Lower lobe of right lung (tissue), 2 donors: ENCODE results near the gene ASGR1. TPM values are rescaled to one million over a fixed set of nuclear protein-coding genes. Genes with fewer than 3 reads are reported as not detected.

ENCODE experiments used
- ATAC-seq, 2 donors: fragments of 200-7000 bp; cut with Tn5 transposase; one replicate each; pipeline ENCODE4 v1.9.1; 2020 to 2022; ENCODE audit warnings: mild to moderate bottlenecking in 2 of 2, moderate library complexity in 2 of 2
- DNase-seq: peaks from one replicate; pipeline ENCODE4 v3.0.0-alpha.2; 2020
- H3K27ac ChIP-seq: fragments of 200-600 bp; one replicate; pipeline ENCODE4 v1.8.0; 2022
- H3K27me3 ChIP-seq: fragments of 200-600 bp; one replicate; pipeline ENCODE4 v1.8.0; 2022; ENCODE audit warnings: low read depth
- H3K36me3 ChIP-seq: fragments of 200-600 bp; one replicate; pipeline ENCODE4 v1.8.0; 2022; ENCODE audit warnings: mild to moderate bottlenecking
- H3K4me1 ChIP-seq: fragments of 200-600 bp; one replicate; pipeline ENCODE4 v1.8.0; 2022
- H3K4me3 ChIP-seq: fragments of 200-600 bp; one replicate; pipeline ENCODE4 v1.8.0; 2022; ENCODE audit warnings: mild to moderate bottlenecking
- H3K9me3 ChIP-seq: fragments of 200-600 bp; one replicate; pipeline ENCODE4 v1.8.0; 2022
- CTCF ChIP-seq: fragments of 200-600 bp; IDR thresholded peaks from one replicate; pipeline ENCODE4 v1.8.0; 2022; ENCODE audit warnings: antibody characterized with exemption, mild to moderate bottlenecking
- intact Hi-C: fragments of 100-400 bp; cut with DNase I; formaldehyde crosslinking; loops from one replicate; pipeline ENCODE4 v1.11.0; 2022
- total RNA-seq: library from RNA; stranded (reverse); fragmentation: NEBNext Ultra II Directional; extraction: Animal tissue kit (Norgen Biotek cat#: 25700); gene quantifications from one replicate; pipeline ENCODE4 v1.2.1, GENCODE V29; 2021
- donor health status: DM: no; HTN: yes; CAD: no; lungs with severe emphysema.

Gene ASGR1
- total RNA-seq, 1 donor from 2014 or later: 5.1 TPM

- no peak for TF ChIP-seq CTCF
- no peaks in the 10 kb centered on the region for H3K36me3 ChIP-seq
- H3K4me1 ChIP-seq: peaks cover 20% of the 10 kb centered on the region
- DNase-seq: peak; percentile 68
- H3K27ac ChIP-seq: peak overlapping the region; percentile 74
- H3K27me3 ChIP-seq: peaks cover 9% of the 10 kb centered on the region
- intact Hi-C loops: loop anchor here (5.0 kb wide), 1 partner anchor 85 kb away; no protein-coding TSS in a partner anchor
- peak; percentile 34 to 52 for ATAC-seq
- no peaks in the 10 kb centered on the region for H3K9me3 ChIP-seq
- H3K4me3 ChIP-seq: peak overlapping the region; percentile 41
Measured at GRCh38 chr17:7137171-7137943, 41.8 kb downstream of the ASGR1 start.

- Histone ChIP-seq H3K9me3 (no peaks in the 10 kb centered on the region), H3K36me3 (no peaks in the 10 kb centered on the region), H3K4me3 (peak overlapping the region; percentile 20), H3K4me1 (peaks cover 20% of the 10 kb centered on the region), H3K27ac (no peak overlapping the region), H3K27me3 (peaks cover 9% of the 10 kb centered on the region)
- DNase-seq (peak; percentile 87), ATAC-seq (peak; percentile 53 to 68)
- intact Hi-C loops: loop anchor here (5.0 kb wide), 1 partner anchor 84 kb away; no protein-coding TSS in a partner anchor
- peak; percentile 90 for TF ChIP-seq CTCF
Measured at GRCh38 chr17:7136266-7136877, 42.8 kb downstream of the ASGR1 start.

GRCh38 chr17:7133916-7134315 lies 45.3 kb downstream of the ASGR1 start:
- Histone ChIP-seq H3K27me3 (peaks cover 15% of the 10 kb centered on the region), H3K27ac (peak overlapping the region; percentile 66), H3K4me1 (peaks cover 20% of the 10 kb centered on the region), H3K36me3 (no peaks in the 10 kb centered on the region), H3K9me3 (no peaks in the 10 kb centered on the region), H3K4me3 (no peak overlapping the region)
- TF ChIP-seq CTCF: no peak
- DNase-seq (no peak), ATAC-seq (no peak)
- intact Hi-C loops: no loop called here

- Histone ChIP-seq H3K27me3 (peaks cover 15% of the 10 kb centered on the region), H3K4me3 (peak overlapping the region; percentile 17), H3K9me3 (no peaks in the 10 kb centered on the region), H3K27ac (peak overlapping the region; percentile 66), H3K36me3 (no peaks in the 10 kb centered on the region), H3K4me1 (peaks cover 20% of the 10 kb centered on the region)
- DNase-seq: peak; percentile 65
- intact Hi-C loops: no loop called here
- peak; percentile 38 for TF ChIP-seq CTCF
- peak; percentile 27 to 53 for ATAC-seq
Measured at GRCh38 chr17:7133424-7133823, 45.7 kb downstream of the ASGR1 start.

DNA sequence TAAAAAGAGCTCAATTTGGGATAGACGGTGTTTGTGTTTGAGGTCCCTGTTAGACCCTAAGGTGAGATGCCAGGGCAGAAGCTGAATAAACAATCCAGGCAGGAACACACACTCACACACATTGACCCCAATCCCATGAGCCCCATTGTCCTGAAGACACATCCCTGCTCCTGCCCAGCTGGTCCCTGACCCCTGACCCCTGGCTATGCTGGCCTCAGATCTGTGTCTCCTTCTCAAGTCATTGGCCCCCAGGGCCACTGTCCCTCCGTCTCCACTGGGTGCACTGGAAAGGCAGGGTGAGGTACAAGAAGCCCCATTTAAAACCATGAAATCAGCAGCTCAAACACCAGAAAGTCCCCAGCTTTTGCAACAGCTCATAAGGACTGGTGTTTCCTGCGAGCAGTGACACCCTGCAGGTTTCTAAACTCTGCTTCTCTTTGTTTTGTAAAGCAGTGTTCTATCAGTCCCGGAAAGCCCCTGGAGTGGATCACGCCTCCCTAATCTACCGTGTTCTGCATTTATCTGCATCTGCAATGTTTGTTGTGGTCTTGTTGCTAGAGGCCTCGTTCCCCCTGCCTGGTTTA lies 46.6 kb downstream of the ASGR1 start:
- peak; percentile 50 to 58 for ATAC-seq
- intact Hi-C loops: no loop called here
- no peak for DNase-seq
- H3K27ac ChIP-seq: peak overlapping the region; percentile 66
- H3K4me1 ChIP-seq: peaks cover 20% of the 10 kb centered on the region
- H3K27me3 ChIP-seq: peaks cover 15% of the 10 kb centered on the region
- H3K4me3 ChIP-seq: peak overlapping the region; percentile 17
- no peaks in the 10 kb centered on the region for H3K36me3 ChIP-seq
- H3K9me3 ChIP-seq: no peaks in the 10 kb centered on the region
- no peak for TF ChIP-seq CTCF
